Cardiac muscle cell (in vitro differentiated cells and primary cell): ENCODE measurements around the gene PHF21B. TPM values are rescaled to one million over a fixed set of nuclear protein-coding genes. Genes with fewer than 3 reads are reported as not detected.

Source experiments
- DNase-seq, 2 donors: peaks; one replicate each; pipeline versions ENCODE4 v3.0.0 to v3.0.0-alpha.2; 2010 to 2017; ENCODE audit warnings: low read depth in 1 of 2, low spot score in 1 of 2
- H3K27ac ChIP-seq: fragments of 200-600 bp; sonication (generic); 2 replicates; pipeline ENCODE4 v1.5.1; 2016
- H3K27me3 ChIP-seq: fragments of 200-600 bp; sonication (generic); 2 replicates; pipeline ENCODE4 v1.6.0; 2016; ENCODE audit warnings: control low read depth
- H3K36me3 ChIP-seq: fragments of 200-600 bp; sonication (generic); 2 replicates; pipeline ENCODE4 v1.5.1; 2016; ENCODE audit warnings: control low read depth
- H3K4me1 ChIP-seq: fragments of 200-600 bp; sonication (generic); 2 replicates; pipeline ENCODE4 v1.8.1; 2017; ENCODE audit warnings: low read depth, mild to moderate bottlenecking, mixed run types
- H3K4me3 ChIP-seq: fragments of 200-600 bp; sonication (generic); 2 replicates; pipeline ENCODE4 v1.5.1; 2016; ENCODE audit warnings: mild to moderate bottlenecking
- H3K9me3 ChIP-seq: fragments of 200-600 bp; sonication (generic); 2 replicates; pipeline ENCODE4 v1.5.1; 2017; ENCODE audit warnings: low read depth, mild to moderate bottlenecking, control low read depth
- polyA plus RNA-seq: library from polyadenylated mRNA; unstranded; fragments of >200 nt; fragmentation: Nextera tagmentation; extraction: Ambion mirVana; gene quantifications from 2 replicates; pipeline ENCODE4 v1.2.1, GENCODE V29; 2016
- total RNA-seq: library from RNA; depleted of rRNA; stranded (reverse); fragments of >200 nt; gene quantifications from 2 replicates; pipeline ENCODE4 v1.2.3, GENCODE V29; 2016
- TF ChIP-seq, protein P1 (sequence below): IDR thresholded peaks from 2 replicates; pipeline ENCODE4 v1.5.1; 2012; ENCODE audit warnings: low read depth, mild to moderate bottlenecking, low read length

The PHF21B gene
- total and polyA plus RNA-seq, 2 experiments from 2014 or later: 3.0 to 7.2 TPM

DNA sequence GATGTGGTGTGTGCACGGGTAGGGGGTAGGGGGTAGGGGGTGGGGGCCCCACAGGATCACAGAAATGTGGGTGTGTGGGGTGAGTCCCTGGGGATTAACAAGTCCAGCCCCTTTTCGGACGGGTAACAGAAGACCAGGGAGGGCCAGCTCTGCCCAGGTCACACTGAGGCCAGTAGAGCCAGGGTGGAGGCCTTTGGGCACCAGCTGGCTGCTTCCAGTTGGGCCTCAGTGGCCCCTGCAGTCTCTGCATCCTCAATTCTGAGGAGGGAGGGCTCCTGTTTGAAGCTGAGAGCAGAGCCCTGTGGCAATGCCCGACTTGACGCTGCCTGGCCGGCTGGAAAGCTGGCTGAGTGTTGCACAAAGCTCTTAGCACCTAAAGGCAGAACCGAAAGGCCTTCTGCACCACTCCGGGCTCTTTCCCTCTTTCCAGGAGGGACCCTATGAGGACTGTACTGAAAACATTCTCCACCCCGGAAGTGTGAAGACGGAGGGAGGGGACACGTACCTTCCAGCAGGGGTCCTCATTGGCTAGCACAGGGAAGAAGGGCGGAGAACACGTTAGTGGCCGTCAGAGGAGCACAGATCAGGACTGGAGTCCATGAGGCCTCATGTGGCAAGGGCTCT, 120.4 kb downstream of the PHF21B start:
- Histone ChIP-seq H3K27ac (no peak overlapping the region), H3K4me3 (no peak overlapping the region), H3K27me3 (no peaks in the 10 kb centered on the region), H3K4me1 (no peaks in the 10 kb centered on the region), H3K36me3 (no peaks in the 10 kb centered on the region), H3K9me3 (no peaks in the 10 kb centered on the region)
- DNase-seq: no peak
- TF ChIP-seq, protein P1, sequence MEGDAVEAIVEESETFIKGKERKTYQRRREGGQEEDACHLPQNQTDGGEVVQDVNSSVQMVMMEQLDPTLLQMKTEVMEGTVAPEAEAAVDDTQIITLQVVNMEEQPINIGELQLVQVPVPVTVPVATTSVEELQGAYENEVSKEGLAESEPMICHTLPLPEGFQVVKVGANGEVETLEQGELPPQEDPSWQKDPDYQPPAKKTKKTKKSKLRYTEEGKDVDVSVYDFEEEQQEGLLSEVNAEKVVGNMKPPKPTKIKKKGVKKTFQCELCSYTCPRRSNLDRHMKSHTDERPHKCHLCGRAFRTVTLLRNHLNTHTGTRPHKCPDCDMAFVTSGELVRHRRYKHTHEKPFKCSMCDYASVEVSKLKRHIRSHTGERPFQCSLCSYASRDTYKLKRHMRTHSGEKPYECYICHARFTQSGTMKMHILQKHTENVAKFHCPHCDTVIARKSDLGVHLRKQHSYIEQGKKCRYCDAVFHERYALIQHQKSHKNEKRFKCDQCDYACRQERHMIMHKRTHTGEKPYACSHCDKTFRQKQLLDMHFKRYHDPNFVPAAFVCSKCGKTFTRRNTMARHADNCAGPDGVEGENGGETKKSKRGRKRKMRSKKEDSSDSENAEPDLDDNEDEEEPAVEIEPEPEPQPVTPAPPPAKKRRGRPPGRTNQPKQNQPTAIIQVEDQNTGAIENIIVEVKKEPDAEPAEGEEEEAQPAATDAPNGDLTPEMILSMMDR: no peak

DNA sequence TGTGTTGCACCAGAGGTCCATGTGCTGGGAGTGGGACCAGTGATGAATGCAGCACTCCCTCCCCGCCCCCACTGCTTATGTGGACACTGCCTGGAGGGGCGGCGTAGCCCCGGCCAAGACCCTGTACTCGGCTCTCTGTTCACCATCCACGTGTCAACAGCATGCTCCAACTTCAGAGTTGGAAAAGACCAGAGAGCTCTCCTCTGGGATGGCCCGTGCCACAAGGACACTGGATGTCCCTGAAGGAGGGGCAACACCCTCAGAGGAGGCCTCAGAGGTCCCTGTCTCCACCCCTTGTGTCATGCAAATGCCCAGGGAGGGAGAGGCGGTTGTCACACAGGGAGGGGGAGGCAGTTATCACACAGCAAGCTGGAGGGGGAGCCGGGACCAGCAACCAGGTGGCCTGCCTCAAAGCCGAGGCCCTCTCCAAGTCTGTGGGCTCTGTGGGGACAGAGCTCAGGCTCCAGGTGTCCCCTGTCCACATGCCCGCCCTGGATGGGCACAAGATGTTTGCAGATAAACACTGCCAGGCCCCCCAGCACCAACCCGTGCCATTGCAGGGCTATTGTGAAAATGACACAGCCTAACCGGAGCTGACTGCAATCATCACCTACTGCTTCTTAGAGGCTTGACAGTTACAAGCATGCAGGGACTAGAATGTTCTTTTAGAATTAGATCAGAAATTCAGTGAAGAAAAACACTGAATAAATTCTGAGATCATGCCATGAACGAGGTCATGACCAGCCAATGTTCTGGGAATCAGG, 121.1 kb downstream of the PHF21B start:
- H3K27ac ChIP-seq: no peak overlapping the region
- no peak for DNase-seq
- TF ChIP-seq, protein P1: no peak
- no peaks in the 10 kb centered on the region for H3K4me1 ChIP-seq
- no peak overlapping the region for H3K4me3 ChIP-seq
- H3K9me3 ChIP-seq: no peaks in the 10 kb centered on the region
- no peaks in the 10 kb centered on the region for H3K27me3 ChIP-seq
- no peaks in the 10 kb centered on the region for H3K36me3 ChIP-seq

DNA sequence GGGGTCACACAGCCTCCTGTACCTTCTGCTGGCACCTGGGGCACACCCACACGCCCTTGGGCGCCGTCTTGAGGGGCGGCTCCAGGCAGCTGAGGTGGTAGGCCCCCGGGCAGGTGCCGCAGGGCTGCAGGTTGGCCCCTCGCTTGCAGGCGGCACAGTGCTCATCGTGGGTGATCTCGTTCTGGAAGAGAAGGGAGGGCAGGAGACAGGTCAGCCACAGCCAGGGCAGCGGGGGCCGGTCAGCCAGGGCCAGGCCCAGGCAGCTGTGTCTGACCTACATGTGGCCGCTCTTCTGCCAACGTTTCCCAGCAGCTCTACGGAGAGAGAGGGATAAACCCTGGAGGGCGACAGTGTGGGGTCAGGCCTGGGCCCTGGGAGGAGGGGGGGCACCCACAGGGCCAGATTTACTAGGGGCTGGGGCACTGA, 121.9 kb downstream of the PHF21B start:
- H3K4me3 ChIP-seq: no peak overlapping the region
- no peak for DNase-seq
- H3K27me3 ChIP-seq: no peaks in the 10 kb centered on the region
- no peaks in the 10 kb centered on the region for H3K4me1 ChIP-seq
- no peaks in the 10 kb centered on the region for H3K36me3 ChIP-seq
- H3K9me3 ChIP-seq: no peaks in the 10 kb centered on the region
- TF ChIP-seq, protein P1: no peak
- no peak overlapping the region for H3K27ac ChIP-seq

DNA sequence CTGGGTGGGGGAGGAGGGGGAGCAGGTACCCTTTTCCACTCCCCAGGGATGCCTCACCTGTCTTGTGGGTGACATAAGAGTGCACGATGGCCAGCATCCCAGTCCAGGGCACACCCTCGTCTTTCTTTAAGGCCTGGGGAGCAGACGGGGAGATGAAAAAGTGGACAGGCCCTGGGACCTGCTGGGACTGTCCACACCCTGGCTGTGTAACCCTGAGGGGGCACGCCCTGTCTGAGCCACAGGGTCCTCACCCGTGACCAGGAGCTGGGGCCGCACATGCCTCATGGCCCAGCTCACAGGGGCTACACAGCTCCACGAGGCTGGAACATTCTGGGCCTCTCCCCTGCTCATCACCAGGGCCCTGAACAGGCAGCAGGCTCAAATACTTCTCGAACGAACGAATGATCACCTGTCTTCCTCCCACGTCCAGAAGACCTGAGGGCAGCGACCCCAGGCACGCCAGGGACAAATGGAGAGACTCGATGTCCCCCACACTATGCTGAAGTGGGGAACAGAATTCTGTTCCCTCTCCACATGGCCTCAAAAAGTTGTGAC, 123.9 kb downstream of the PHF21B start:
- no peak overlapping the region for H3K4me3 ChIP-seq
- H3K4me1 ChIP-seq: no peaks in the 10 kb centered on the region
- H3K27ac ChIP-seq: no peak overlapping the region
- no peaks in the 10 kb centered on the region for H3K27me3 ChIP-seq
- no peaks in the 10 kb centered on the region for H3K9me3 ChIP-seq
- no peak for DNase-seq
- TF ChIP-seq, protein P1: no peak
- no peaks in the 10 kb centered on the region for H3K36me3 ChIP-seq

DNA sequence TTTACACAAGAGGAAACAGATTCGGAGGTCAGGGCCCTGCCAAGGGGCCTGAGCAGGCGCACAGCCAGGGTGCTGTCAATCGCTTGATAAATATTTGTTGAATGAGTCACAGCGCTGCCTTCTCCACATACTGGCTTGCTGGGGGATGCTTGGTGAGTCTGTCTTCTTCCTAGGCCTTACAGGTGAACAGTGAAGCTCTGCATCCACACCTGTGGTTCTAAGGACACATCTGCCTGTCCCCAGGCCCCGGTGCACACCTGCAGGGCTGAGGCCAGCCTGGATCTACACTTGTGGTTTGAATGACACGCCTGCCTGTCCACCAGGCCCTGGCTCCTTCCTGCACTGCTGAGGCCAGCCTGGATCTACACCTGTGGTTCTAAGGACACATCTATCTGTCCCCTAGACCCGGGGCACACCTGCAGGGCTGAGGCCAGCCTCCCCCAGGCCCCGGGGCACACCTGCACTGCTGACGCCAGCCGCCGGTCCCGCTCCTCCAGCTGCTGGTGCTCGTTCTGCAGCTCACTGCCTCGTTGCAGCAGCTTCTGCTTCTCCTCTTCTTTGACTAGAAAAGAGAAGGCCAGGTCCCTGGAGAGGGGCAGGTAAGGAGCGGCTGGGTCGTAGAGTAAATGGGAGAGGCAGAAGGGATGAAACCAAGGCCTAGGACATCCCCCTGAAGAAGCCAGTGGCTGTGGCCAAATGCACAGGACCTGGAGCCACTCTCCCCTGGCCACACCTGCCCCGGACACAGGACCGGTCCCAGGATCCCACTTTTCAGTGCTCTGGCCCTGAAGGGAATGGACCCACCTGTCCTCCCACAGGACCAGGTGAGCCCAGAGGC, 124.6 kb downstream of the PHF21B start:
- H3K4me1 ChIP-seq: no peaks in the 10 kb centered on the region
- no peak overlapping the region for H3K27ac ChIP-seq
- H3K4me3 ChIP-seq: no peak overlapping the region
- DNase-seq: no peak
- H3K27me3 ChIP-seq: no peaks in the 10 kb centered on the region
- no peaks in the 10 kb centered on the region for H3K9me3 ChIP-seq
- no peaks in the 10 kb centered on the region for H3K36me3 ChIP-seq
- TF ChIP-seq, protein P1: no peak
